Stimulated activated CD4-positive, alpha-beta T cell treated with anti-CD3 and anti-CD28 coated beads, Interleukin-4, amount 100 ng/mL, for 24 hours (primary cell): ENCODE measurements around the gene BRCA1.
"Not testable (repeated sequence)": the region's sequence is repeated elsewhere in the genome, so short reads cannot be mapped to it uniquely, and the experiment has no call there.

Experiments used
- DNase-seq: peaks from one replicate; pipeline ENCODE4 v3.0.0-alpha.2; 2020

Gene BRCA1

DNA sequence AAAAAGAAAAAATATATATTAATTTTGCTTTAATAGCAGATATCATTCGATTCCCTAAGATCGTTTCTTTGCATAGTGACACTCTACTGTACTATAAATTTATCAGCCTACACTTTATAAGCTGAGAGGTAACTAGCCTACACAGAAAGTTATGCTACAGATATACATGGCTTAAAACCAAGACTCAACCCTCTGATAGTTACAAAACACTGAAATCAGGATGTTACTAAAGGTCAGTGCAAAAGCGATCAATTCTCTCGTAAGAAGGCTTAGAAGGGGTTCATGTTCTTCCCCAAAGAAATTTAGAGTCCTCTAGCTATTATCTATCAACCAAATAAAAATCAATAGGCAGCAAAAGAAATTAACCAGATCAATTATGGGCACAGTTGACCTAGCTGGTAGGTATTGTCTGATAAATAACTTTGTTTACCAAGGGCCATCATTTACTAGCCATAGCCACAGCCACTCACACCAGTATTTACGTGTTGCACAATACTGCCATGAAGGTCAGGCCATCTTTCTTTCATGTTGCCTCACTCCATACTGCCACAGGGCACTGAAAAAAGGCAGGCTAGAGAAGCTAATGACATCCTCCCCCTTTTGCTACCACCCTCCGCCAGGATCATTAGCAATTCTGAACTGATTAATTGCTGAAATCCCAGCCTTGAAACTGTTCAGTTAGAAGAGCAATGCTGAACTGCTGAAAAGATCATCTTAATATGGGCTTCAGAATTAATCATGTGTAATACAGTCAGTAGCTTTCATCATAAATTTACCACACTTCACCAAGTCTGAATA lies 56.4 kb downstream of the BRCA1 start:
- no peak for DNase-seq

DNA sequence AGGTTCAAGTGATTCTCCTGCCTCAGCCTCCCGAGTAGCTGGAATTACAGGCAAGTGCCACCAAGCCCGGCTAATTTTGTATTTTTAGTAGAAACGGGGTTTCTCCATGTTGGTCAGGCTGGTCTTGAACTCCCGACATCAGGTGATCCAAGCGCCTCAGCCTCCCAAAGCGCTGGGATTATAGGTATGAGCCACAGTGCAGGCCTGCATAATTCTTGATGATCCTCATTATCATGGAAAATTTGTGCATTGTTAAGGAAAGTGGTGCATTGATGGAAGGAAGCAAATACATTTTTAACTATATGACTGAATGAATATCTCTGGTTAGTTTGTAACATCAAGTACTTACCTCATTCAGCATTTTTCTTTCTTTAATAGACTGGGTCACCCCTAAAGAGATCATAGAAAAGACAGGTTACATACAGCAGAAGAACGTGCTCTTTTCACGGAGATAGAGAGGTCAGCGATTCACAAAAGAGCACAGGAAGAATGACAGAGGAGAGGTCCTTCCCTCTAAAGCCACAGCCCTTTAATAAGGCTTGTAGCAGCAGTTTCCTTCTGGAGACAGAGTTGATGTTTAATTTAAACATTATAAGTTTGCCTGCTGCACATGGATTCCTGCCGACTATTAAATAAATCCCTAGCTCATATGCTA lies 62.1 kb downstream of the BRCA1 start:
- no peak for DNase-seq

DNA sequence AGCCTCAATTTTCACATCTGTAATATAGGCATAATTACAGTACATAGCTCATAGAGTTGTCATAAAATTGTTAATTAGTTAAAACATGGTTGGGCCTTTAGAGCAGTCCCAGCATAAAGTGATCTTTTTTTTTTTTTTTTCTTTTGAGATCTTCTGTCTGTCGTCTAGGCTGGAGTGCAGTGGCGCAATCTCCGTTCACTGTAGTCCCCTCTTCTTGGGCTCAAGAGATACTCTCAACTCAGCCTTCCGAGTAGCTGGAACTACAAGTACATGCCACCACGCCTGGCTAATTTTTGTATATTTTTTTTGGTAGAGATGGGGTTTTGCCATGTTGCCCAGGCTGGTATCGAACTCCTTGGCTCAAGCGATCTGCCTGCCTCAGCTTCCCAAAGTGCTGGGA lies 69.1 kb downstream of the BRCA1 start:
- DNase-seq, result no peak

DNA sequence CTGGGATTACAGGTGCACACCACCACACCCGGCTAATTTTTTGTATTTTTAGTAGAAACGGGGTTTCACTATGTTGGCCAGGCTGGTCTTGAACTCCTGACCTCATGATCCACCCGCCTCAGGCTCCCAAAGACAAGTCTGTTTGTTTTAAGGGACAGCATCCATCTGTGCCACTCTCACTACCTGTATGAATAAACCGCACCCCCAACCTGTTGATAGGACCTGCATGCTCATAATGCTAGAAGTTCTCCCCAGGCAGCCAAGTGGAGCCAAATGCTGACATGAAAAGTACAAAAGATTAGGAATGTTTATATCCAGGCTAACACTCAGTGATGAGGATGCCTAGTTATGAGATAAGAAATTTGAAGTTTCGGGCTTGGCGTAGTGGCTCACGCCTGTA lies 72.2 kb downstream of the BRCA1 start:
- not testable (repeated sequence) for DNase-seq

DNA sequence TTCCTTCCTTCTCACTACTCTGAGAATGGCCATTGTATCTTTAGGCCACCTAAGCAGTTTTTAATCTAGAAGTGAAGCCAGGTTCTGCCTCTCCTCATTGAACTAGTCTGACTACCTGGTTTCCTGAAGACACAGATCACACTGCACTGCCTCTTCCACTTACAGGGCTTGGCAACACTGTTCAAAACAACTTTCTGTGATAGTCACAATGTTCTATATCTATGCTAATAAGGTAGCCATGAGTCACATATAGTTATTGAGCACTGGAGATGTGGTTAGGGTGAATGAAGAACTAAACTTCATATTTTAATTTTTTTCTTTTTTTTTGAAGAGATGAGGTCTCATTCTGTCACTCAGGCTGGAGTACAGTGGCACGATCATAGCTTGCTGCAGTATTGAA lies 73.2 kb downstream of the BRCA1 start:
- DNase-seq, result no peak

DNA sequence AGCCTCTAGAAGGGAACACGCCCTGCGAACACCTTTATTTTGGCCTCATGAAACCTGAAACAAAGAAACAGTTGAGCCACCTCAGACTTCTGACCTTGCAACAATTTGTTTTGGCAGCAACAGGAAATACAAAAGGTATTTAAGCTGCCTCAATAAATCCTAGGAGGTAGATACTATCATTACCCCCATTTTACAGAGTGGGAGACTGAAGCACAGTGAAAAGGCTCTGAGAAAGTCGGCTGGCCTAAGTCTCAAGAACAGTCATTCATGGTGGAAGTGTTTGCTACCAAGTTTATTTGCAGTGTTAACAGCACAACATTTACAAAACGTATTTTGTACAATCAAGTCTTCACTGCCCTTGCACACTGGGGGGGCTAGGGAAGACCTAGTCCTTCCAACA lies 81.1 kb downstream of the BRCA1 start:
- DNase-seq, result no peak

DNA sequence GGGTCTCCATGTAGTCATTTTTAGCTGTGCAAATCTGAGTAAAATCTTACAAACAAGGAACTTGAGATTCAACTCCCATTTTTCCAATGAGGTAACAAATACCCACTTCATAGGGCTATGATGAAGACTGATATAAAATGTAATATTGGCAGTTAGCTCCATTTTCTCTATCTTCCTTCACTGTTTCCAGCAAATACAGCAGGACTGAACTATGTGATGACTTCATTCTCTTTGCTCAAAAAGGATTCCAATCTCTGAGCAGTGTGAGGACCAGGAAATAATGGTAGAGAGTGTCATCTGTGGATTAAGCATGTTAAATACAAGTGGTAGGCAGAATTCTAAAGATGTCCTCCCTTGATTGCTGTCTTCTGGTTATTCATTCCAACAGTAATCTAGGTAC lies 81.9 kb downstream of the BRCA1 start:
- DNase-seq, result no peak

DNA sequence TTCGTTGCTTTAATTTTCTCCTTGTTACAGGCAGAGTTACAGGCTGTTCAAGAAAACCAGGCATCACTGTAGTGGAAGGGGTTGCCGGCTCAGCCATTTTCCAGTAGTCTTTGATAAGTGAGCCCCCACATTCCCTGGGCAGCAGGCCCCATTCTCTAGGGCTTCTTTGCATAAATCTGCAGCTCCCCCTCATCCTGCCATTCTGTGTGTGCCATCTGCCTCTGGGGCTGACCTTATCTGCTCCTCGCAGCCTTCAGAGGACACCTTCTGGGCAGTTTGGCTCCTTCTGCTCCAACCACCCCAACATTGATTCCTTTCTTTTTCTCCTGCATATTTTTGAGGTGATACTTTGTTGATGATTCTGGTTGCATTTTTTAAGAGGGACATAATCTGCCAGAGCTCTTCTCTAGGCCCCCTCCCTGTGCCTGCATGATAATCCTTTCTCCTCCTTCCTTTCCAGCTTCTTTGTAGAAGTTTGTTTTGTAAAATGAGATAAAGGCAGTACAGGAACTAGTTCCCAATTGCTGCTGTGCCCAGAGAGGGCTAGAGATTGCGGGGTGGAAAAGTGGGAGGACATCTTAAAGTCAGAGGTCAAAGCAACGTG lies 83.0 kb downstream of the BRCA1 start:
- no peak for DNase-seq

DNA sequence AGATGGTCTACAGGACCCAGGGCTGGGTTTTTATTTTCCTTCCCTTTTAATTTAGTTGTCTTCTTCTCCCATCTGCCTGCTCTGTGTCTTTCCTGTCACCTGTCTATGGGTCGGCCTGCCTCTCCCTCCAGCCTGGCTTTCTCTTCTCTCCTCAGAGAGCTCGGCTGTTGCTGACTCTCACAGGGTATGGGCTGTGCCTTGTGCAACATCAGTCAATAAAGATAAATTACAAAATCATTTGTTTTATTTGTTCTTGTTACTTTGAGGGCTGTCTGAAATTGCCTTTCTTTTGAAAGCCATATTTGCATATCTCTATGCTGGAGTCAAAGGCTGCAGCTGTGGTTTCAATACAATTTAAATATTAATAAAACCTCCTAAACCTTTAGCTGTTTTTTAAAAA lies 84.5 kb downstream of the BRCA1 start:
- no peak for DNase-seq

DNA sequence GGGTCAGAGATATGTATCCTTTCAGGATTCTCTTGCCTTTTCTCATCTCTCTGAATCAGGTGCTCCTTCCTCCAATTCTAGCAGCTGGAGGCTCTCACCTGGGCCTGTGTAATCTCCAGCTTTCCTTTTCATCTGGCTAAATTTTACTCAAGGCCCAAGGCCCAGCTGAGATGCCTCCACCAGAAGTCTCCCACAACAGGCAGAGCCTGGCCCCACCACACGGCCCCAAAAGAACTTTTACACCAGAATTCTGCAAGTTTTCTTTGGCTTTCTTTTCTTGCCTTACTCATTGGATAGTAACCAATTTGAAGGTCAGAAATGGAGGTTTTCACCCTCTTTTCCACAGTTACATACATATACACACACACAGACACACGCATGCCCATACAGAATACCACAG lies 85.5 kb downstream of the BRCA1 start:
- DNase-seq, result no peak

DNA sequence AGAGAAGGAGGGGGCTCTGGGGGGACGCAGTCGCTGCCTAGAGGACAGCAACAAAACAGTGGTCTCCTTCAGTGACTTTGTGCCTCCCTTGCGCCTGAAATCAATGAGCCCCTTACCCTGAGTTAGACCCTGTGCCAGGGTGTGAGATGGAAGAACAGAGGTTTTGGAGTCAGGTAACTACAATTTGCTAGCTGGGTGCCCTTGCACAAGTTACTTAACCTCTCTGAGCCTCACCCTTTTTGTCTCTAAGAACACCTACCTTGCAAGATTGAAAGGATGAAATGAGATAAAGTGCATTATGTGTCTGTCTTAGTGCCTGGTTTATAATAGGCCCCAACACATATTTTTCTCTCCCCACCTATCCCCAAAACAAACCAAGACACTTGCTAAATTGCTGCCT lies 90.3 kb downstream of the BRCA1 start:
- DNase-seq, result no peak

DNA sequence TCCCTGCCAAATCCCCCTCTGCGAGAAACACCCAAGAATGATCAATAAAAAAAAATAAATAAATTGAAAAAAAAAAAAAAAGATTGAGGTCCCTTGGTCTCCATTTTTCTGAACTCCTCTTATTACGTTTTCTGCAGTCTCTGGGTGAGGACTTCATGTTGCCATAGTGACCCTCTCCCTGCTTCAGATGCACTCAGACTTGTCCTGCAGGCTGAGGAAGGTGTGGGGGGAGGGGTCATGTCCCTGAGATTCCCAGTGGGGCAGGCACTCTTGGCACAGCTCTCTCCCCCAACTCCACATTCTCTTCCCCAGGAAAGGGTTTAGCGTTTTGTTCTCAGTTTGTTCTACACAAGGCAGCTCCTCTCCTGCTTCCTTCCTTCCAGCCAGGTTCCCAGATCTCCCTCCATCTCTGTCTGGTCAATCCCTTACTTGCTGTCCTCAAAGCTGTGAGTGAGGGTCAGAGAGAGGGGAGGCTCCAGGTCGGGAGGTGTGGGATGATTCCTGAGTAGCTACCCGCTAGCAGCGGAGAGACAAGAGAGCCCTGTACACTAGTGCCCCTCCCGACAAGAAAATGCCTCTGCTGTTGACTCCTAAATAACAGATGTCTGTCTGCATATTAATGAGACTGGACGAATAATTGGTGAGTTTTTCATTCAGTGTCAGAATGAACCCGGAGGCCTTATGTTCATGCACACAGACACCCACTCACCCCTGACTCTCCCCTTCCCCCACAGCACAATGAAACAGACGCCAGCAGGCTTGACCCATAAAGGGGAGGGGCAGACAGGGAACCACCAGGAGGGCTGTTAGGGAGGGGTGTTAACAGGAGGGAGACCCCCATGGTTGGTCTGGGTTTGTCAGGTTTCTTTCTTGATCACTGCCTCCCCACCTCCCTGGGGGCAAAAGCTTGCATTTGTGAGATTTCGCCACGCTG lies 90.9 kb downstream of the BRCA1 start:
- no peak for DNase-seq

DNA sequence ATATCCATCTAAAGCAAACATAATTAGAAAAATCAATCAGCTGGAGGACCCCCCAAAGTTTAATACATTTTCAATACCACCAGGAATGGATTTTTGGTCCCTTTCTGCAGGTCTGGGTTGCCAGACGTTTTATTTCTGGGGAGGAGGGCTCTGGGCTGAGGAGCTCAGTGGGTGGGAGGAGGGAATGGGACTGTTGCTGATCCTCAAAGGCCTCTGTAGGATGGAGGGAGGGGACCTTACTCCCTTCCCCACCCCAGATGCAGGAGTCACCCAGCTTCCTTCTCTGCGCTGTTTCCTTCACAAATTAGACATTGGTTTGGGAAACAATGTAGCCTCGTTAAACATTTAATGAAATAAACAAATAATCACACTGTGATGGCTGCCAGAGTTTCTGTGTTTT lies 93.5 kb downstream of the BRCA1 start:
- DNase-seq, result no peak

DNA sequence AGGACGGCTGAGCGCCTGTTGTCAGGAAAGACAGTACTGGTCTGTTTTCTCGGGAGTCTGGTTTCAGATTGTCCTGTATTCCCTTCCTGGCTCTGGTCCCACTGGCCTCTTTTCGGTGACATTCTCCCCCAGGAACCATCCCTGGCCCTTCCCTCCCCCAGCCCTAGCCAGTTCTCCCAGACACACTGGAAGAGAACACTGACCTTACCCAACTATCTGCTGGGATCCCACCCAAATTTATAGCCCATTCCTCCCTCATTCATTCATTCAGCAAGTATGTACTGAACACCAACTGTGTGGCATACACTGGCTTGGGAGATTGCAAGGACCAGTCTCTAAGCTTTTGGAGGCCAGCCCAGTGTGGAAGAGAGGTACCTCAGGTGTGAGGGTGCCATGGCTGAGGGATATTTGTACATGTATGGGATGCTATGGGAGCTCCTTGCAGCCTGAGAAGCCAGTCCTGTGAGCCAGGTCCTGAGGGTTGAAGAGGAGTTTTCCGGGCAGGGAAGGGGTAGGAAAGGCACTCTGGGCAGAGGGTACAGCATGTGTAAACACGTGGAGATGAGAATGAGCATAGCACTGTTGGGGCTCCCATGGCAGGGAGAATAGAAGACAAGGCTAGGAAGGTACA lies 94.9 kb downstream of the BRCA1 start:
- no peak for DNase-seq

DNA sequence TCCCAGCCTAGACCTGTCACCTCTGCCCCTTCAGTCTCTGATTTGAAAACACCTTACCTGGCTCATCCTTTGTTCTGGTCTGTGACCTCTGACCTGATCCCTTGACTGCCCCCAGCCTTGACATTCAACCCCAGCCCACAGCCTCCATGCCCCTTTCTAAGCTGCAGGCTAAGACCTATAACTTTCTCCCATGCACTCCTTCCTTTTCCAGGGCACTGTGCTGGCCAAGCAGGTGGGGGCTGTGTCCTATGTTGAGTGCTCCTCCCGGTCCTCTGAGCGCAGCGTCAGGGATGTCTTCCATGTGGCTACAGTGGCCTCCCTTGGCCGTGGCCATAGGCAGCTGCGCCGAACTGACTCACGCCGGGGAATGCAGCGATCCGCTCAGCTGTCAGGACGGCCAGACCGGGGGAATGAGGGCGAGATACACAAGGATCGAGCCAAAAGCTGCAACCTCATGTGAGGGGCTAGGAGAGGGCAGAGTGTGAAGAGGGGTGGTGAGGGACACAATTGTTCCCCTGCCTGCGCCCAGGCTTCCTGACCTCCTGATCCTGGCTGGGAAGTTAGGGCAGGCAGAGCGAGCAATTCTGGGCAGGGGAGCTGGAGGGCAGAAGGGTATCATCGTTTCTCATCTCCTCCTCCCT lies 96.8 kb downstream of the BRCA1 start:
- DNase-seq, result no peak

DNA sequence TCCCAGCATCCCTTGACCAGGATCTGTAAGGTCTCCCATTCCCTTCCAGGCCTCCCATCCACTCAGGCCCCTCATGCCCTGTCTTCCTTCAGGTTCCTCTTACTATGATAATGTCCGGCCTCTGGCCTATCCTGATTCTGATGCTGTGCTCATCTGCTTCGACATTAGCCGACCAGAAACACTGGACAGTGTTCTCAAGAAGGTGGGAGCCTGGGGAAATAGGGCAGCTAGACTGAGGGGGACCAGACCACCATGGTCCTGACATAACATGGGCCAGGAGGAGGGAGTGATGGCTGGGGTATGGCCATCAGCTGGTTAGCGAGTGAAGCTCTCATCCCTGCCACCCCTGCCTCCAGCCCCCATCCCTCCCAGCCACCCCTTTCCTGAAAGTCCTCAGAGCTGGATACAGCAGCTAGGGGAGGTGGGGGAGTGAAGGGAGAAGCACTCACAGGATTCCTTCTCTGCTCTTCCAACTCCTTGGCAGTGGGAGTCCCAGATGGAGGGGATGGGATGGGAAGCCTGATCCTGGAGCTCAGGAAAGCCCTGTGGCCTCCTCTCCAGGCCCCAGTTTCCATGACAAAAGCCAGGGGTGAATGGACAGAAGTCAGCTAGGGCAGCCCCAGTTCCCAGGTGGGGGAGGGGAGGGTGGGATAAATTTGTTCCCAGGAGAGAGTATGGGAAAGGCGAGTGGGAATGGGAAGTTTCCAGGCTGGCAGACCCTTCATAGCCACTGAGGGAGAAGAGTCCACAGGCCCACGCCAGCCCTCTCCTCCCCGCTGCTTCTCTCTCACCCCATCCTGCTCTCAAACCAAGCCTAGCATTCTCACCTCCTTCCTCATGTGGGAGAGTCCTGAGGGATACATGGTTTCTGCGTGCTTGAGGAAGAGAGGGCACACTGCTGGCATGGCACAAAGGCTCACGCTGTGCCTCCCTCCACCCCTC lies 97.8 kb downstream of the BRCA1 start:
- DNase-seq, result no peak

DNA sequence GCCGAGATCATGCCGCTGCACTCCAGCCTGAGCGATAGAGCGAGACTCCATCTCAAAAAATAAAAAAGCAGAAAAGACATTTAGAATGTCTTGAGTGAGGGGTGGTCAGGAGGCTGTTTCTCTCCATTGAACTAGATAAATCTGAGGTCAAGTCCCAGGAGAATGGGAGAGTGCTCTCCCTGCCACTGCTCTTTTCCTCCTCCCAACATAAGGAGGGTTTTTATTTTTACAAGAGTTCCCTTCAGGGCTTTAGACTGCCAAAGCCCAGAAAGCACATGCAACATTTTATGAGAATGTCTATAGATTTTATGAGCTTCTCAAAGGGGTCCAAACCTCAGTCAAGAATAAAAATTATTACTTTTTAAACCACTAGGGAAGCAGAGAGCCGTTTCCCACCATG lies 98.6 kb downstream of the BRCA1 start:
- DNase-seq, result no peak

DNA sequence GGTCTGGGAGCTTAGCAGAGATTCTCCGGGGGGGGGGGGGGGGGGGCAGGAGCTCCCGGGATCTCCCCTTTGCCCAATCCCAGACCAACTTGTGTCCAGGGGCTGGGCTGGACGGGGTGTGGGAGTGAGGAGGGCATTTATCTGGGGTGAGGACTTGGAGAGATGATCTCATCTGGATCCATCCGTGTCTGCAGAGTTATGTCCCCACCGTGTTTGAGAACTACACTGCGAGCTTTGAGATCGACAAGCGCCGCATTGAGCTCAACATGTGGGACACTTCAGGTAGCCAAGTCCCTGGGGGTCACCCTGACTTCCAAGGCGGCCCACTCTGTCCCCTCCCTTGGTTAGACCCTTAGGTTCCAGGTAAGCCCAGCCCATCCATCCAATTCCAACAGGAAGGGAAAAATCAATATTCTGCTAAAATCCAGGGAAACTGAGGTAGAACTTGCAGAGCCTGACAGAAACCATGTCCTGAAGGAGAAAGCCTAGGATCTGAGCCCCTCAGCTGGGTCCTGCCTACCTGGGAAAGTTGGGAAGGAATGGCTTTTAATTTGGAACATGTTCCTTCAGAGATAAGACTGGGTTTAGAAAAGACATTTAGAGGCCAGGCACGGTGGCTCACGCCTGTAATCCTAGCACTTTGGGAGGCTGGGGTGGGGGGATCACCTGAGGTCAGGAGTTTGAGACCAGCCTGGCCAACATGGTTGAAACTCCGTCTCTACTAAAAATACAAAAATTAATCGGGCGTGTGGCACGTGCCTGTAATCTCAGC lies 99.2 kb downstream of the BRCA1 start:
- no peak for DNase-seq

DNA sequence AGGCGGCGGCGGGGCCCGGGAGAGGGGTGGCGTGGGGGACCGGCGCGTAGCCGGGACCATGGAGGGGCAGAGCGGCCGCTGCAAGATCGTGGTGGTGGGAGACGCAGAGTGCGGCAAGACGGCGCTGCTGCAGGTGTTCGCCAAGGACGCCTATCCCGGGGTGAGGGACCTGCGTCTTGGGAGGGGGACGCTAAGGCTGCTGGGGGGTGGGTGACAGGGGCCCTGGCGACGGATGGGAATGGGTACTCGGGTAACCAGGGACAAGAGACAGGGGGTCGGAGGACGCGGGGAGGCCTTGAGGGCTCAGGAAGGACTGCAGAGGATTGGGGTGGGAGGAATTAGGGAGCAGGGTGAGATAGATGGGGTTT lies 99.9 kb downstream of the BRCA1 start:
- no peak for DNase-seq
